ENCODE data around the gene ATP8B4. TPM values are rescaled to one million over a fixed set of nuclear protein-coding genes. Genes with fewer than 3 reads are reported as not detected.
A peak's percentile ranks its signal among the peaks of the same experiment; 100 is the strongest.

ATP8B4 gene
- polyA plus RNA-seq, 6 donors from 2014 or later: not detected

DNA sequence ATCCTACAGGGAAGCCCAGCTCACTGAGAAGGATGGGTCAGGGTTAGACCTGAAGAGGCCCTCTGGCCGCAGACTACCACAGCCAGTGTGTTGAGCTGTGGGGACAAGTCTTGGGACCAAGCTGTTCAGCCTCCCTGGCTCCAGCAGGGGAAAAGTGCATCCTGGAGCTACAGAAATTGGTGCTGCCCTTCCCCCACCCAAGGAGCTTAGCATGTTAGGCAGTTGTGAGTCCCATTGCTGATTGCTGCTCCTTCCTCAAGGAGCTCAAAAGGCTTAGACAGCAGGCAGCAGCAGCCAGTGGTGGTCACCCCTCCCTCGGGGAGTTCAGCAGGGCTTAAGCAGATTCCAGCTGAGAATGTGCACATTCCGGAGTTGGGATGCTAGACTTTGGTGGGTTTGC is 165.6 kb downstream of the ATP8B4 start:
- Mint-ChIP-seq H3K9me3 (peaks cover 4 to 55% (median 12%) of the 10 kb centered on the region in 7 donors), H3K36me3 (peaks cover 0 to 12% of the 10 kb centered on the region in 2 donors), H3K4me1 (no peaks in the 10 kb centered on the region), H3K4me3 (no peak overlapping the region), H3K27ac (no peak overlapping the region), H3K27me3 (no peaks in the 10 kb centered on the region)
- no peak for ATAC-seq (ENCODE audit: low read depth in 2 of 2)
- DNase-seq: no peak

DNA sequence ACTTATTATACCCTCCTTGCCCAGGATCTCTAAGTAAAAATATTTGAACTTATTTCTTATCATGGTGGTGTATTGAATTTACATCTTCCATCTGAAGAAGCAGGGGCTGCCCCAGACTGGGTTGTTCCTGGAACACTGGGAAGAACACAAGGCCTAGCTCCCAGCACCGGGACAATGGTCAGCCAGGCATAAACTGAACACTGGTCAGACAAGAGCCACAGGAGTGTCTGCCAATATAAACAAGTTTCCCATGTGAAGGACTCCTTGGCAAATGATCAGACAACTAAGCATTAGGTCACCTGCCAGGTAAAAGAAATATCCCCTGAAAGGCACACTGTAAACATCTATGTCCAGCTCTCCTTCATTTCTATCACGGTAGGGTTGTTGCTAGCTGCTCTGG is 172.4 kb downstream of the ATP8B4 start:
- ATAC-seq (ENCODE audit: low read depth in 2 of 2): no peak
- no peak for DNase-seq
- Mint-ChIP-seq H3K27ac (no peak overlapping the region), H3K4me1 (no peaks in the 10 kb centered on the region), H3K9me3 (peaks cover 15 to 61% (median 29%) of the 10 kb centered on the region in 7 donors), H3K36me3 (peaks cover 4 to 24% of the 10 kb centered on the region in 2 donors), H3K27me3 (no peaks in the 10 kb centered on the region), H3K4me3 (no peak overlapping the region)

DNA sequence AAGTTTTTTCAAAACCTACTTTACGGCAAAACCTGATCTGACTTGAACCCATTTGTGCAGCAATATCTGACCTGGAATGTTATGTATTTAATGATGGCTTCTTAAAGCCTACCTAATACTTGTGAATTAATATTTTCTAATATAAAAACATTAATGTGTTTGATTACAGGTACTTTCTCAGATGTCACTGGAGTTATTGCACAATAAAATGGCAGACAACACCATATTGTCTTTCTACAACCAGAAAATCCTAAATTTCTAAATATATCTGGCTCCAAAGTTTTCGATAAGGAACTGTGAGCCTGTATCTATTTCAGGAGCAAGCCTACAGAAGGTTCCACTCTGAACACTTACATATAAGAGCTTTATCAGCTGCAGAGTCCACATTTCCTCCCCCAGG is 184.5 kb downstream of the ATP8B4 start:
- DNase-seq (no peak), ATAC-seq (ENCODE audit: low read depth in 2 of 2) (no peak)
- no peaks in the 10 kb centered on the region for H3K4me1 Mint-ChIP-seq
- H3K9me3 Mint-ChIP-seq: peaks cover 0 to 5% (median 0%) of the 10 kb centered on the region in 7 donors
- no peaks in the 10 kb centered on the region for H3K27me3 Mint-ChIP-seq
- no peak overlapping the region for H3K27ac Mint-ChIP-seq
- H3K4me3 Mint-ChIP-seq: no peak overlapping the region
- H3K36me3 Mint-ChIP-seq: no peaks in the 10 kb centered on the region

DNA sequence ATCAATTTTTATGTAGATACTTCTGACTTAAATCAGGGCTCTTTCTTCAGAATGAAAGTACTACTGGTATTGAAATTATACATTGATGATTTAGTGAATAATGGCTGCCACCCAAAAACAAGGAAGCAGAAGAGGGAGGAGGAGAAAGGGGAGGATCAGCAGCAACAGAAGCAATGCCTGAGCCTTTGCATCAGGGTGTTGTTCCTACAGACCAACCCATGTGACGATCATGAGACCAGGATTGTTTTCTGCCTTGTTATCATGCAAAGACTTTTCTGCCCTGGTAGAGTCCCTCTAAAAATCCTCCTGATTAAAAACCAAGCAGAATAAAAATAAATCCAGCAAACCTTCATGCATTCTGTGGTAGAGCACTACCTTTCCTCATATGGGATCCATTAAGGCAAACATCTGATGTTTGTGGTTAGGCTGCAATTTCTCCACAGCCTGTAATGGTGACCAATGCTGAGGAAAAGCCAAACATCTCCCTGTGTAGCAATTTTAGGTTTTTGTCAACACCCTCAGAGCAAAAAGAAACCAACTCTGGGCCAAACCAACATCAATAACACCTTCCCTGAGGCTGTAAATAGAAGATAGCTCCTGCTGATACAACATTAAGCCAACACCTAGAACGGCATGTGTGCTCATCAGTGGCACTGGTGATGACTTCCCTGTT is 191.7 kb downstream of the ATP8B4 start:
- H3K4me3 Mint-ChIP-seq: no peak overlapping the region
- ATAC-seq (ENCODE audit: low read depth in 2 of 2): no peak
- no peak for DNase-seq
- no peaks in the 10 kb centered on the region for H3K4me1 Mint-ChIP-seq
- H3K9me3 Mint-ChIP-seq: no peaks in the 10 kb centered on the region
- H3K27ac Mint-ChIP-seq: no peak overlapping the region
- H3K36me3 Mint-ChIP-seq: no peaks in the 10 kb centered on the region
- peaks cover 0 to 5% (median 0%) of the 10 kb centered on the region in 3 donors for H3K27me3 Mint-ChIP-seq

DNA sequence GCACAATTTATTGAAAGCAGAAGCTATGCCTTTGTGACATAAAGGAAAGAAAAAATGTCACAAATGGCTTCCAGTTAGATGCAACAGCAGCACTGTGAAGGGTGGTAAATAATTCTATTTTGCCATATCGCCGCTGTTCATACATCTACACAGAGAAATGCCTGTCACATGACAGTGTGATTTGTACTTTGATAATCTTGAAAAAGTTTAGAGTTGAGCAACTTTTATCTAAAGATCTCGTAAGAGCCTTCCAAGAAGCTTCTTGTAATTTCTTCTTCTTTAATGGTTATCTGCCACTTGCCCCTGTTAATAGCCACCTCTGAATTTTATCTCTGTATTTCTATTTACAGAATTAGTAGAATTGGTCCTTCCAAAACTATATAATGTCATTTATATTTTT is 192.3 kb downstream of the ATP8B4 start:
- ATAC-seq (ENCODE audit: low read depth in 2 of 2): no peak
- Mint-ChIP-seq H3K36me3 (no peaks in the 10 kb centered on the region), H3K27me3 (peaks cover 0 to 5% (median 0%) of the 10 kb centered on the region in 3 donors), H3K9me3 (no peaks in the 10 kb centered on the region), H3K4me3 (no peak overlapping the region), H3K4me1 (no peaks in the 10 kb centered on the region), H3K27ac (no peak overlapping the region)
- no peak for DNase-seq

DNA sequence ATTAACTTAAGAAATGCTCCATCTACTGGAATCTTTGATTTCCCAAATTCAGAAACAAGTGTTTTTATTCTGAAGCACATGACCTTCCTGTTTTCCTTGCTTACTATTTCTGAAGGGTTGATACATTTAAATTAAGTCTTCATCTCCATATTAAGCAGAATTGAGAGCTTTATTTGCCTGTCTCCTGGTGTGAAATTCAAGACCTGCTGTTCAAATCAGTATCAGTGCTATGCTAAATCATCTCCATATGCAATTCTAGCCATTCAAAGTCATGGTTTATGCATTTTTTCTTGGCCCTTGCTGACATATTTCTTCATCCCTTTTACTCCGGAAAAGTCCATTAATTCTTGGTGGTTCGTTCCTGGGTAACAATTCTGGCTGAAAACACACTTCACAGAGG is 195.4 kb downstream of the ATP8B4 start:
- H3K4me1 Mint-ChIP-seq: no peaks in the 10 kb centered on the region
- DNase-seq (no peak), ATAC-seq (ENCODE audit: low read depth in 2 of 2) (no peak)
- H3K36me3 Mint-ChIP-seq: no peaks in the 10 kb centered on the region
- no peak overlapping the region for H3K4me3 Mint-ChIP-seq
- H3K27ac Mint-ChIP-seq: no peak overlapping the region
- H3K27me3 Mint-ChIP-seq: peaks cover 0 to 5% (median 0%) of the 10 kb centered on the region in 3 donors
- H3K9me3 Mint-ChIP-seq: no peaks in the 10 kb centered on the region

DNA sequence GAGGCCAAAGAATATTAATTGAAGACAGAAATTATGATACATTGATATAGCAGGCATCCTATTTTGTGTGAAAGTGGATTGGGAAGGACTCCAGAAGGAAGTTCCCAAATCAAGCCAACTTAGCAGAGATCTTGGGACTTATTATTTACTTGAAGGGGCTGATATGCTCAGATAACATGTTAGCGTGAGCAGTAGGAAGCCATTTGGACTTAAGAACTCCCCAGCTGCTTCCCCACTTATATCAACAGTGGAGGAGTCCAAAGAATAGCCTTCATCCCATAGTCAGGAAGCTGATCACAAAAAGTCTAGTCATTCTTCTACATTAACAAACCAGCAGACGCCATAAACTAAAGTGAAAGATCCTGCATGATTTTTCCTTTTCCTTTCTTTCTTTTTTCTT is 200.0 kb downstream of the ATP8B4 start:
- Mint-ChIP-seq H3K27ac (no peak overlapping the region), H3K9me3 (no peaks in the 10 kb centered on the region), H3K27me3 (no peaks in the 10 kb centered on the region), H3K4me3 (no peak overlapping the region), H3K36me3 (no peaks in the 10 kb centered on the region), H3K4me1 (no peaks in the 10 kb centered on the region)
- DNase-seq: no peak
- no peak for ATAC-seq (ENCODE audit: low read depth in 2 of 2)

DNA sequence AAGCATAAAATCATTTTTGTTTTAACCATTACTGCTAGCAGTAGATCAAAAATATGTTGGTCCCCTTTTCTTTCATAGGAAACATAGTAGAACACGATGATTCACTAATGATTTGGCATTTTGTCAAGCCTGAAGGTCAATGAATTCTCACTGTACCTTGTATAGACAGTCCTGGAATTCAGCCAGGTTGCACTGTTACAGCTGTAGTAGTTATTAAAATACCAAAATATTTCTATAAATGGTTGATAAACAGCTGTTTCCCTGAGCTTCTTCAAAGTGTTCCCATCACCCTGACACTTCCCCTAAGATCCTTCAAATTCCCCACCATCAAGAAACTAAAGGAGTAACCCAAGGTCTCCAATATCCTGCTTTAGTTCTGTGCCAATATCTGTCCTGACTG is 200.9 kb downstream of the ATP8B4 start:
- Mint-ChIP-seq H3K4me1 (no peaks in the 10 kb centered on the region), H3K36me3 (no peaks in the 10 kb centered on the region), H3K27me3 (no peaks in the 10 kb centered on the region), H3K4me3 (no peak overlapping the region), H3K27ac (no peak overlapping the region), H3K9me3 (peaks cover 0 to 2% (median 0%) of the 10 kb centered on the region in 7 donors)
- ATAC-seq (ENCODE audit: low read depth in 2 of 2): no peak
- no peak for DNase-seq

DNA sequence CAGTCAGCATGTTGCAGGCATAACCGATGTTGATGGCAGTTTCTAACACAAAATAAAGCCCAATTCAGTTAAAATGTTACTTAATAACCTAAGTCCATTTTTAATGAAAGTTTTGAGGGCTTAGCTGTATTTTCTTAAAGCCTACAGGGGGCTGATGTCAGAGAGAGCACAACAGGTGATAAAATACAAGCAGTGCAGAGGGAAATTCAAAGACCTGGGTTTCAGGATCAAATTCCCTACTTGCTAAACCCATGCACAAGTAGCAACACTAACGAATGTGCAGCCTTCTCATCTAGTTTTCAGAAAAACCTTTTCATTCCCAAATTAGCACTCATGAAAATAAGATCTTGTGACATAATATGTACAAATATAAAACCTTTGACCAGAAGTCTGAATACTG is 202.0 kb downstream of the ATP8B4 start:
- H3K27ac Mint-ChIP-seq: peak overlapping the region in 1 of 6 donors; percentile 16
- no peak for DNase-seq
- peaks cover 0 to 3% (median 0%) of the 10 kb centered on the region in 7 donors for H3K9me3 Mint-ChIP-seq
- no peaks in the 10 kb centered on the region for H3K27me3 Mint-ChIP-seq
- no peak overlapping the region for H3K4me3 Mint-ChIP-seq
- H3K4me1 Mint-ChIP-seq: no peaks in the 10 kb centered on the region
- no peaks in the 10 kb centered on the region for H3K36me3 Mint-ChIP-seq
- ATAC-seq (ENCODE audit: low read depth in 2 of 2): no peak

DNA sequence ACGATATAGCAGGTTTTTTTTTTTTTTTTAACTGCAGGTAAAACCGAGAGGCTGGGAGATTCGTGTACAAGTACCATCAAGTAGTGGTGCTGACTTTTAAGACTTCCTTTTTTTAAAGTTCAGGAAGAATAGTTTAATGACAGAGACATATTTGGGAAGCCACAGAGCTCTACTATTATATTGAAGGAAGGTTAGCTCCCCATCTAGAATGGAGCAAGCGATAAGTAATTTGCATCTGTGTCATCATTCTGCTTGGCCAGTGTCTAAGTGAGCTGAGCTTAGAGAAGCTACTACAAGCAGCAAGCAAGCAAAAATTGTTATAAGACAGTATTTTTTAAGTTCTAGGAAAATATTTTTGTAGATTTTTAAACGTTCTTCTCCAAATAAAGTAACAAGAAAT is 203.2 kb downstream of the ATP8B4 start:
- DNase-seq: no peak
- Mint-ChIP-seq H3K27ac (no peak overlapping the region), H3K36me3 (no peaks in the 10 kb centered on the region), H3K9me3 (peaks cover 0 to 4% (median 2%) of the 10 kb centered on the region in 7 donors), H3K4me1 (no peaks in the 10 kb centered on the region), H3K27me3 (no peaks in the 10 kb centered on the region), H3K4me3 (no peak overlapping the region)
- ATAC-seq (ENCODE audit: low read depth in 2 of 2): no peak

DNA sequence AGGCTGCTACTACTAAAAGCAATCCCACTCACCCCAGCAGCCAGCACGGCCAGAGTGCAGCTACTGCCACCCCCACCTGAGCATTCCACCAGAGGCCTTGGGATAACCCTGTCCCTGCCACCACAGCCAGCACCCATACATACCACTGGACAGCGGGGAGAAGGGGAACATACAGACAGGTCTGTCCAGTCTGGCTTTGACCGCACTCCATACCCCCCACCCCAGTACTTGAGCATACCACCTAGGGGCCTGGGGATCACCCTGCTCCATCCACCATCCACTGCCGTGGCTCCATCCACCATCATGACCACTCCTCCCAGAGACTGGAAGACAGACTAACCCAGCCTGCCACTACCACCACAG is 210.1 kb downstream of the ATP8B4 start:
- Mint-ChIP-seq H3K9me3 (peaks cover 5 to 18% (median 11%) of the 10 kb centered on the region in 7 donors), H3K27ac (no peak overlapping the region), H3K36me3 (no peaks in the 10 kb centered on the region), H3K4me1 (no peaks in the 10 kb centered on the region), H3K4me3 (no peak overlapping the region), H3K27me3 (no peaks in the 10 kb centered on the region)
- DNase-seq: no peak
- no peak for ATAC-seq (ENCODE audit: low read depth in 2 of 2)

DNA sequence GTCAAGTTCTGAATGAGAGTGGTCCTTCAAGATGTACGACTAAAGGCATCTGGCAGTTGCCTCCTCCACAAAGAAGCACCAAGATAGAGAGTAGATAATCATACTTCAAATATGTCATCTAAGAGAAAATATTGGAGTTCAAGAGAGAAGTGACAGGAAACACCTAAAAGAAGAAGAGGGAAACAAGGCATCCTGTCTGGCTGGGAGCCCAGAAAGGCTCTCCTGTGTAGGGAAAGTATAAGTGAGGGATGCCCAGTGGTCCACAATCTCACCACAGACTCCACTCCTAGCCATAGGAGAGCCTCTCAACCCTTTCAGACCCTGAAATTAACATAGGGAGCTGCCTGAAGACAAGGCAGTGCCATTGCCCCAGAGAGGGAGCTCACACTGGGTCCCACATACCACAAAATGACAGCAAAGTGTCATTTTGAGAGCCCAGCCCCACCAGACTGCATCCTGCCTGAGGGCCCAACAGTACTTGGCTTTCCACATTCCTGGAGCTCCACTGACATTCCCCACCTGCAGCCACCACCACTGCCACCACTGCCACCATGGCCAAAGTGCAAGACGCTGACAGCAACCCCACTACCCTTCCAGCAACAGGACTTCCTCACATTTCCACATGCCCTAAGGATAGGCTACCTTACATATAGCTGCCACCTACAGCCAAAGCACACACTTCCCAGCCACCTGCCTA is 210.6 kb downstream of the ATP8B4 start:
- ATAC-seq (ENCODE audit: low read depth in 2 of 2) (no peak), DNase-seq (no peak)
- no peaks in the 10 kb centered on the region for H3K36me3 Mint-ChIP-seq
- H3K4me3 Mint-ChIP-seq: no peak overlapping the region
- no peaks in the 10 kb centered on the region for H3K27me3 Mint-ChIP-seq
- no peak overlapping the region for H3K27ac Mint-ChIP-seq
- peaks cover 5 to 18% (median 11%) of the 10 kb centered on the region in 7 donors for H3K9me3 Mint-ChIP-seq
- H3K4me1 Mint-ChIP-seq: no peaks in the 10 kb centered on the region

DNA sequence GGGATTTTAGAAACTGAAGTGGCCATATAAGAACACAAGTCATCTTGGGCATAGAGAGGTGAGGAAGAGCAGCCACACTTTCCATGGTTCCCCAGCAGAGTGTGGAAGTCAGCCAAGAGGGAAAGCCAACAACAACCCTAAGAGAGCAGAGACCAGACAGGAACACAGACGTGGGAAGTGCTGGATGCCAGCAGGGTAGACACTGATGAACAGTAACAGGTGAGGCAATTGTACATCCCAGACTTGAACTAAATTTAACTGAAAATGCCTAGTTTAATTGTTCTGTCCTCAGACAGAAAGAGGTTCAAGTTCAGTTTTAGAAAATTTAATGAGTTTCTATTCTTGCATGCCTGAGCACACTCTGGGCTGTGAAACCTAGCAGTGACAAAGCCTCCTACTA is 212.1 kb downstream of the ATP8B4 start:
- Mint-ChIP-seq H3K27me3 (no peaks in the 10 kb centered on the region), H3K36me3 (no peaks in the 10 kb centered on the region), H3K4me3 (no peak overlapping the region), H3K9me3 (peaks cover 5 to 18% (median 9%) of the 10 kb centered on the region in 7 donors), H3K4me1 (no peaks in the 10 kb centered on the region), H3K27ac (no peak overlapping the region)
- ATAC-seq (ENCODE audit: low read depth in 2 of 2) (no peak), DNase-seq (no peak)

DNA sequence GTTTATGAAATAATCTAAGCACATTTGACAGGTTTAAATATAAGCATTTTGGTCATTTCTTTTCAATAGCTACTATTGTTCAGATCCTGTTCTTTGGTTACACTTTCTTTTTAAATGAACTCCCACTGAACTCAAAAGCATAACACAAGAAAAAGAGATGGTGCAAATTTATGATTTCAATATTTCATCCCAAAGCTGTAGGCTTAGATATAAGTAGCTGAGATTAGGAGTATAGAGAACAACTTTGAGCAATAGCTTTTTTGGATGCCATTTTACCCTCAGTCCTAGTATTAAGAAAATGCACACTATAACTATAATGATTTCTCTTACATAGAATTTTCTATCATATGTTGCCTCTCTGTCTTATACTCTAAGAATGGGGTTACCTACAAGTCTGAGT is 213.8 kb downstream of the ATP8B4 start:
- DNase-seq (no peak), ATAC-seq (ENCODE audit: low read depth in 2 of 2) (no peak)
- Mint-ChIP-seq H3K9me3 (peaks cover 3 to 15% (median 5%) of the 10 kb centered on the region in 7 donors), H3K4me1 (no peaks in the 10 kb centered on the region), H3K27me3 (no peaks in the 10 kb centered on the region), H3K27ac (no peak overlapping the region), H3K4me3 (no peak overlapping the region), H3K36me3 (no peaks in the 10 kb centered on the region)

Measured in naive B cell (primary cell).